Motor neuron (in vitro differentiated cells): Measurements from ENCODE around the gene CCDC50. TPM values are rescaled to one million over a fixed set of nuclear protein-coding genes. Genes with fewer than 3 reads are reported as not detected.

Source experiments
- ATAC-seq, 8 experiments: fragments of 200-7000 bp; cut with Tn5 transposase; replicated peaks in 6 of 8; 2 replicates each; pipeline ENCODE4 v1.8.0; 2021; ENCODE audit warnings: mild to moderate bottlenecking in 8 of 8, moderate library complexity in 8 of 8
- H3K27ac ChIP-seq, 2 donors: fragments of 250-450 bp; sonication (Bioruptor Pico); 2 replicates each; pipeline ENCODE4 v1.9.0; 2021; ENCODE audit warnings: antibody characterized with exemption in 2 of 2, mild to moderate bottlenecking in 2 of 2, moderate library complexity in 1 of 2
- H3K4me1 ChIP-seq, 2 donors: fragments of 250-450 bp; sonication (Bioruptor Pico); replicated peaks in 1 of 2; 2 replicates each; pipeline ENCODE4 v1.6.1; 2021; ENCODE audit warnings: antibody characterized with exemption in 2 of 2, mild to moderate bottlenecking in 2 of 2, moderate library complexity in 1 of 2
- H3K4me3 ChIP-seq, 5 donors: fragments of 250-450 bp; sonication (Bioruptor Pico); 2 replicates each; pipeline ENCODE4 v1.9.0; 2021; ENCODE audit warnings: antibody characterized with exemption in 5 of 5, mild to moderate bottlenecking in 5 of 5, moderate library complexity in 4 of 5
- WGBS, 10 experiments: fragments of 450-650 bp; shearing (Covaris generic); methylation state at CpG; one replicate each; pipeline ENCODE4 v1.0.0; 2022; 5-methylcytosine and 5-hydroxymethylcytosine counted together
- in situ Hi-C, 9 experiments: fragments of 400-800 bp; cut with MboI; loops; one replicate each; pipeline ENCODE4 v1.15.0; 2021; ENCODE audit warnings: low sequenced_read_pairs in 9 of 9, low pct_unique_long_range_greater_than_20kb in 2 of 9; ENCODE audit not compliant: unreplicated experiment in 9 of 9
- total RNA-seq, 8 experiments: library from RNA; unstranded; fragments of 300-600 nt; gene quantifications; 2 replicates each; pipeline versions ENCODE4 v1.2.3 to v1.2.4, GENCODE V29; 2022

Gene CCDC50
- total RNA-seq, 8 experiments from 2014 or later, result 34.4 to 117 (median 52.1) TPM

- no peak for ATAC-seq
- Histone ChIP-seq H3K4me3 (no peak overlapping the region), H3K4me1 (peaks cover 0 to 22% of the 10 kb centered on the region in 2 donors), H3K27ac (no peak overlapping the region)
- in situ Hi-C loops, result no loop called here
Measured at GRCh38 chr3:191342411-191342810, 13.2 kb downstream of the CCDC50 start.

DNA sequence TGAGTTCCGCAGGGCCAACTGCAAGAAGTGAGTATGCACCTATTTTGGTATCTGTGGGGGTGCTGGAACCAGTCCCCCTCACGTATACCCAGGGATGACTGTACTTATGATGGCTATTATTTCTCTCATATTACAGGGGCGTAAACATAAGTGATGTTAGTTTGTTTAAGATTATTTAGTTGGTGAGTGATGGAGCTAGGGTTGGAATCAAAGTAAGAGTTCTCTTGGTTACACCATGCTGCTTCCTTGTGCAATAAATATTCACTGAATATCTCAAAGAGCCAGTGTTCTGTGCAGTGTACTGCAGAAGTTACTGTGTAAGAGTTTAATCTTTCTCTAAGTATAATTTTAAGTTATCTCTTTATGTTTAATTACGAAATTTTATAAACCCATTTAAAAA lies 13.9 kb downstream of the CCDC50 start:
- H3K4me1 ChIP-seq, result peaks cover 0 to 22% of the 10 kb centered on the region in 2 donors
- in situ Hi-C loops, result no loop called here
- WGBS, 10 experiments, result 57 to 100% (median 92%) methylated on average over 1 to 4 of the region's 4 CpGs; no CpG with 5 or more reads in 1 of the 10 experiments
- no peak overlapping the region for H3K4me3 ChIP-seq
- H3K27ac ChIP-seq, result no peak overlapping the region
- ATAC-seq, result peak in 4 of 8 experiments; percentile 25 to 33 (median 30)

- in situ Hi-C loops, result no loop called here
- peak in 5 of 8 experiments; percentile 73 to 93 (median 77) for ATAC-seq
- H3K4me1 ChIP-seq, result peaks cover 0 to 22% of the 10 kb centered on the region in 2 donors
- WGBS, 10 experiments, result 53 to 94% (median 78%) methylated on average over 1 to 5 of the region's 5 CpGs; no CpG with 5 or more reads in 2 of the 10 experiments
- peak overlapping the region in 1 of 2 donors; percentile 21 for H3K27ac ChIP-seq
- H3K4me3 ChIP-seq, result no peak overlapping the region
Measured at GRCh38 chr3:191343913-191344312, 14.7 kb downstream of the CCDC50 start.

DNA sequence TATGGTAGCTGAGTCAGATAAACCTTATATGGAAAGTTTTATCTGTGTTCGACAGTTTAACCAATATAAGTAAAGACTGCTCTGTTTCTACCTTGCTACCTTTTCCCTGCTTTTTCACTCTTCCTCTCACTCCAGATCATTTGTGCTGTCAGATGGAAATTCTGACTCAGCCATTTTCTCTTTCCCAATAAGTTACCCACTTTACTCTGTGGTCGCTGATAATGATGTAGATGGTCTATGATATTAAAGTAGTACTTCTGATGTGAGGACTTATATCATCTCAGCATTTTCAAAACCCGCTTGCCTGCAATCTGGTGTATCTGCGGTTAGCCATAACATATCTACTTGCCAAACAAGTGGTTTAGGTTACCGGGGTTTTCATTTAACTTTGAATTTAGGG lies 16.1 kb downstream of the CCDC50 start:
- 80 to 100% (median 92%) methylated on average over 2 to 5 of the region's 5 CpGs for WGBS, 10 experiments
- H3K4me3 ChIP-seq, result no peak overlapping the region
- in situ Hi-C loops, result no loop called here
- no peak overlapping the region for H3K27ac ChIP-seq
- no peak for ATAC-seq
- H3K4me1 ChIP-seq, result peaks cover 0 to 22% of the 10 kb centered on the region in 2 donors

GRCh38 chr3:191347228-191347627 lies 18.0 kb downstream of the CCDC50 start:
- 60 to 100% (median 83%) methylated on average over 1 to 3 of the region's 3 CpGs; no CpG with 5 or more reads in 4 of the 10 experiments for WGBS, 10 experiments
- H3K27ac ChIP-seq, result no peak overlapping the region
- ATAC-seq, result no peak
- in situ Hi-C loops, result no loop called here
- no peak overlapping the region for H3K4me3 ChIP-seq
- peaks cover 0 to 22% of the 10 kb centered on the region in 2 donors for H3K4me1 ChIP-seq

- in situ Hi-C loops, result no loop called here
- peak in 2 of 8 experiments; percentile 48 to 76 for ATAC-seq
- 100% methylated on average over 1 of the region's 1 CpG; no CpG with 5 or more reads in 8 of the 10 experiments for WGBS, 10 experiments
- Histone ChIP-seq H3K27ac (no peak overlapping the region), H3K4me3 (no peak overlapping the region), H3K4me1 (peaks cover 0 to 17% of the 10 kb centered on the region in 2 donors)
Measured at GRCh38 chr3:191348098-191348497, 18.9 kb downstream of the CCDC50 start.

- no peak for ATAC-seq
- peaks cover 0 to 6% of the 10 kb centered on the region in 2 donors for H3K4me1 ChIP-seq
- no peak overlapping the region for H3K4me3 ChIP-seq
- in situ Hi-C loops, result no loop called here
- WGBS, 10 experiments, result 6 to 92% (median 63%) methylated on average over 2 to 5 of the region's 5 CpGs; no CpG with 5 or more reads in 2 of the 10 experiments
- H3K27ac ChIP-seq, result no peak overlapping the region
Measured at GRCh38 chr3:191350396-191351090, 21.3 kb downstream of the CCDC50 start.

- 14 to 86% (median 43%) methylated on average over 1 of the region's 1 CpG; no CpG with 5 or more reads in 7 of the 10 experiments for WGBS, 10 experiments
- H3K4me1 ChIP-seq, result peaks cover 1 to 17% of the 10 kb centered on the region in 2 donors
- H3K27ac ChIP-seq, result no peak overlapping the region
- no peak for ATAC-seq
- in situ Hi-C loops, result no loop called here
- no peak overlapping the region for H3K4me3 ChIP-seq
Measured at GRCh38 chr3:191352014-191352413, 22.8 kb downstream of the CCDC50 start.

DNA sequence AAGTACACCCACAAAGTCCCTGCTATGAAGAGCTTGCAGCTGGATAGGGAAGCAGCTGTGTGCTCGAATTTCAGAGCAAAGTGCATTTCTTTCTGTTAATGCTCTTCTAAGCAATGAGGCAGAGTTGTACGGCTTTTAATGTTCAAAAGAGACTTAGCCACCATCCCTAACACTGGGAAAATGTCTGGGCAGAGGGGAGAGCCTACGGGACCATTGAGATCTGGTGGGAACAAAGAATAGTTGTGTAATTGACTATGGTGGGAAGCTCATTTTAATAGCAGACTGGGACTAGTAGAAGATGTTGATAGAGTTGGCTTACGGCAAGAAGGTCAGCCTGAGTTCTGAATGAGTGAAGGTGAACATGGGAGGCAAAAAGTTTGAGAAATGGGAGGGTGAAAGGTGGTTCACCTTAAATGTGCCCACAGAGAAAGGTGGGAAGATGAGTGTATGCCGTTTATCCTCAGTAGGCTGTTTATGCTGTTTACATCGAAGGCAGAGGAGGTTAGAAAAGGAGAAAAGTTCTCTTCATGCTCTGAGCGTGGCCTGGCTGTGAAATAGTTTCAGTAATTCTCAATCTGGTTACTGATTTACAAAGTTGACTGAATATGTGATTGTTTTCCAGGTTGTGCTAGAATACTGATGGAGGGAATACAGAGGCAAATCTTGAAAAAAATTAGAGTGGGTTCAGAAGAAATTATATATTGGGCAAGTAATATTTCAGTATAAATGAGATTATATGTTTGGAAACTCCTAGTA lies 24.0 kb downstream of the CCDC50 start:
- in situ Hi-C loops, result no loop called here

GRCh38 chr3:191355406-191355805 lies 26.2 kb downstream of the CCDC50 start:
- H3K27ac ChIP-seq, result no peak overlapping the region
- in situ Hi-C loops, result no loop called here
- H3K4me1 ChIP-seq, result peaks cover 4 to 20% of the 10 kb centered on the region in 2 donors
- no peak for ATAC-seq
- H3K4me3 ChIP-seq, result no peak overlapping the region
- 85 to 100% (median 100%) methylated on average over 1 to 4 of the region's 4 CpGs for WGBS, 10 experiments

More for the DNA sequence above, 24.0 kb downstream of the CCDC50 start:
- WGBS, 10 experiments, result 29 to 100% (median 49%) methylated on average over 1 to 6 of the region's 7 CpGs; no CpG with 5 or more reads in 2 of the 10 experiments
- no peak overlapping the region for H3K27ac ChIP-seq
- H3K4me3 ChIP-seq, result no peak overlapping the region
- H3K4me1 ChIP-seq, result peaks cover 4 to 20% of the 10 kb centered on the region in 2 donors
- no peak for ATAC-seq

- peak in 5 of 8 experiments; percentile 16 to 93 (median 92) for ATAC-seq
- 0 to 87% (median 81%) methylated on average over 1 to 5 of the region's 5 CpGs; no CpG with 5 or more reads in 1 of the 10 experiments for WGBS, 10 experiments
- peak overlapping the region in 1 of 2 donors; percentile 10 for H3K27ac ChIP-seq
- in situ Hi-C loops, result no loop called here
- no peak overlapping the region for H3K4me3 ChIP-seq
- H3K4me1 ChIP-seq, result peaks cover 4 to 20% of the 10 kb centered on the region in 2 donors
Measured at GRCh38 chr3:191356631-191357439, 27.6 kb downstream of the CCDC50 start.

GRCh38 chr3:191357909-191358308 lies 28.7 kb downstream of the CCDC50 start:
- no peak for ATAC-seq
- in situ Hi-C loops, result no loop called here
- Histone ChIP-seq H3K4me3 (no peak overlapping the region), H3K4me1 (peaks cover 4 to 20% of the 10 kb centered on the region in 2 donors), H3K27ac (no peak overlapping the region)
- 81 to 100% (median 100%) methylated on average over 2 to 6 of the region's 6 CpGs; no CpG with 5 or more reads in 3 of the 10 experiments for WGBS, 10 experiments
